Measurements from ENCODE around the gene CMSS1. TPM values are rescaled to one million over a fixed set of nuclear protein-coding genes. Genes with fewer than 3 reads are reported as not detected.

CMSS1 gene
- total RNA-seq, 4 donors from 2014 or later, result 11.2 to 16.3 (median 14.1) TPM

- H3K4me1 ChIP-seq, result peaks cover 28 to 48% (median 40%) of the 10 kb centered on the region in 4 donors
- peak overlapping the region in 3 of 4 donors; percentile 15 to 47 (median 34) for H3K27ac ChIP-seq (replicated peaks in 1 of 4)
- TF ChIP-seq POLR2A (IDR thresholded peaks at IDR 0.05; ENCODE audit: low read depth), result no peak
- no peak for TF ChIP-seq CTCF (IDR thresholded peaks at IDR 0.05)
- no peak for TF ChIP-seq EP300 (IDR thresholded peaks at IDR 0.05)
- no peak for TF ChIP-seq POLR2AphosphoS5 (IDR thresholded peaks at IDR 0.05)
- no peaks in the 10 kb centered on the region for H3K9me3 ChIP-seq
- intact Hi-C loops (cut with DNase I), result no loop called here
- H3K36me3 ChIP-seq, result no peaks in the 10 kb centered on the region
- no peak overlapping the region for H3K4me3 ChIP-seq
- WGBS, result 59% methylated on average over 7 of the region's 7 CpGs
- no peaks in the 10 kb centered on the region for H3K27me3 ChIP-seq
- no peak for DNase-seq (ENCODE audit: extremely low spot score)
Measured at GRCh38 chr3:100076731-100077529, 259.3 kb downstream of the CMSS1 start.

- Histone ChIP-seq H3K9me3 (no peaks in the 10 kb centered on the region), H3K36me3 (no peaks in the 10 kb centered on the region), H3K4me1 (peaks cover 23 to 38% (median 29%) of the 10 kb centered on the region in 4 donors), H3K27me3 (no peaks in the 10 kb centered on the region), H3K27ac (replicated peaks in 1 of 4) (no peak overlapping the region), H3K4me3 (no peak overlapping the region)
- intact Hi-C loops (cut with DNase I), result no loop called here
- 96% methylated on average over 1 of the region's 1 CpG for WGBS
- TF ChIP-seq EP300 (IDR thresholded peaks at IDR 0.05), result no peak
- DNase-seq (ENCODE audit: extremely low spot score), result no peak
Measured at GRCh38 chr3:100079328-100079727, 261.7 kb downstream of the CMSS1 start.

- peak overlapping the region; percentile 8 to 49 (median 30) for H3K27ac ChIP-seq (replicated peaks in 1 of 4)
- TF ChIP-seq POLR2AphosphoS5 (IDR thresholded peaks at IDR 0.05) (no peak), CTCF (IDR thresholded peaks at IDR 0.05) (no peak), EP300 (IDR thresholded peaks at IDR 0.05) (no peak), POLR2A (IDR thresholded peaks at IDR 0.05; ENCODE audit: low read depth) (no peak)
- intact Hi-C loops (cut with DNase I), result no loop called here
- H3K36me3 ChIP-seq, result no peaks in the 10 kb centered on the region
- peaks cover 22 to 46% (median 37%) of the 10 kb centered on the region in 4 donors for H3K4me1 ChIP-seq
- H3K27me3 ChIP-seq, result no peaks in the 10 kb centered on the region
- 56% methylated on average over 2 of the region's 2 CpGs for WGBS
- no peaks in the 10 kb centered on the region for H3K9me3 ChIP-seq
- no peak for DNase-seq (ENCODE audit: extremely low spot score)
- no peak overlapping the region for H3K4me3 ChIP-seq
Measured at GRCh38 chr3:100080573-100080972, 262.9 kb downstream of the CMSS1 start.

- Histone ChIP-seq H3K36me3 (no peaks in the 10 kb centered on the region), H3K27me3 (no peaks in the 10 kb centered on the region), H3K4me3 (no peak overlapping the region), H3K4me1 (peaks cover 18 to 50% (median 39%) of the 10 kb centered on the region in 4 donors), H3K9me3 (no peaks in the 10 kb centered on the region), H3K27ac (replicated peaks in 1 of 4) (peak overlapping the region in 3 of 4 donors; percentile 13 to 42 (median 18))
- 45% methylated on average over 1 of the region's 1 CpG for WGBS
- TF ChIP-seq POLR2A (IDR thresholded peaks at IDR 0.05; ENCODE audit: low read depth) (no peak), EP300 (IDR thresholded peaks at IDR 0.05) (no peak), POLR2AphosphoS5 (IDR thresholded peaks at IDR 0.05) (no peak), CTCF (IDR thresholded peaks at IDR 0.05) (no peak)
- intact Hi-C loops (cut with DNase I), result no loop called here
- no peak for DNase-seq (ENCODE audit: extremely low spot score)
Measured at GRCh38 chr3:100081311-100081710, 263.6 kb downstream of the CMSS1 start.

- H3K4me1 ChIP-seq, result peaks cover 17 to 50% (median 39%) of the 10 kb centered on the region in 4 donors
- H3K36me3 ChIP-seq, result no peaks in the 10 kb centered on the region
- H3K9me3 ChIP-seq, result no peaks in the 10 kb centered on the region
- H3K27me3 ChIP-seq, result no peaks in the 10 kb centered on the region
- 65% methylated on average over 2 of the region's 2 CpGs for WGBS
- DNase-seq (ENCODE audit: extremely low spot score), result no peak
- TF ChIP-seq POLR2A (IDR thresholded peaks at IDR 0.05; ENCODE audit: low read depth) (no peak), CTCF (IDR thresholded peaks at IDR 0.05) (no peak), EP300 (IDR thresholded peaks at IDR 0.05) (no peak), POLR2AphosphoS5 (IDR thresholded peaks at IDR 0.05) (no peak)
- intact Hi-C loops (cut with DNase I), result no loop called here
- H3K4me3 ChIP-seq, result no peak overlapping the region
- H3K27ac ChIP-seq (replicated peaks in 1 of 4), result no peak overlapping the region
Measured at GRCh38 chr3:100081986-100082692, 264.5 kb downstream of the CMSS1 start.

Measured in esophagus muscularis mucosa (tissue), 4 donors.